ENCODE results near the gene GREM2. TPM values are rescaled to one million over a fixed set of nuclear protein-coding genes. Genes with fewer than 3 reads are reported as not detected.

Gene GREM2
- total and polyA plus RNA-seq, 2 of the 4 experiments (the other 2 are of a cell fraction): 3.0 to 14.2 TPM

DNA sequence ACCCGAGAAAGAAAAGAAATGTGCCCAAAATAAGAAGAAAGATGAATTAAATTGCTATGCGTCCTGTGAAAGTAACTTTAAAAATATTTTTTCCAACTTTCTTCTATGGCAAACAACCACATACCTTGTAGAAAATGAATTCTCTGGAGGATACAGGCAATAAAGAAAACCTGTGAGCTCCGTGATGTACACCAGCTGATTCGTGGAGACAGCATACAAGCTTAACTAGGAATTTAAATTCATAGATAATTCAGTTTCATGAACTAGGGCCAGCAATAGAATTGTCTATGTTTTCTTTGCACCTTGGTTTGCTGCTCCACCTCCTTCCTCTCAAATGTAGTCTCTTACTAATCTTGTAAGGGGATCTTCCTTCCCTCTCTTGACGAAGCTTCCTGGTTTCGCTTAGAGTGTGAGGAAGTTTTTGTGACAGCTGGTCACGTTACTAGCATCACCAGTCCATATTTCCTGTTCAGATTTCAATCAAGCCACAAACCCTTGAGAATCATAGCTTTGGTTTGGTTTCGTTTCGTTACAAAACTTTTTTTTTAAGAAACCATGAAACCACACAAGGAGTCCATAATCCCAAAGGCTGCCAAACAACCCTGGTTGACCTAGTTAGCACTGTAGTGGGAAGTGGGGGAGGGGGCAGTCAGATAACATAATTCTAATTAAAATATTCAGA, 35.8 kb downstream of the GREM2 start:
- Histone ChIP-seq H3K36me3 (ENCODE audit: control insufficient read depth, insufficient read depth, low read length) (no peaks in the 10 kb centered on the region), H3K4me3 (ENCODE audit: insufficient read depth, low read depth, low read length) (peak overlapping the region; percentile 40; the same call in 1 of the 2 replicates), H3K4ac (ENCODE audit: low read depth, low read length) (peak overlapping the region; percentile 2; the same call in 1 of the 2 replicates), H4K91ac (ENCODE audit: insufficient read depth, low read depth, low read length) (peak overlapping the region; percentile 42; the same call in 1 of the 2 replicates), H2AK5ac (ENCODE audit: low read depth, low read length) (no peak overlapping the region), H2BK15ac (ENCODE audit: low read depth, low read length) (peak overlapping the region; percentile 17; the same call in 1 of the 3 replicates), H3K9ac (ENCODE audit: low read depth, low read length) (peak overlapping the region; percentile 4; the same call in 1 of the 2 replicates), H3K27ac (ENCODE audit: insufficient read depth, low read length) (no peak overlapping the region), H3K23ac (ENCODE audit: low read depth, low read length) (no peak overlapping the region), H3K14ac (replicated peaks; ENCODE audit: low read depth, low read length) (peak overlapping the region; percentile 70), H2BK5ac (ENCODE audit: low read depth, low read length, poor library complexity, severe bottlenecking) (peak overlapping the region; percentile 22), H3K79me1 (ENCODE audit: low read depth in 1 of 2, low read length in 2 of 2) (peaks cover 5 to 15% of the 10 kb centered on the region in 2 experiments; a peak in 2 of 4 replicates), H4K20me1 (ENCODE audit: insufficient read depth, low read length) (no peaks in the 10 kb centered on the region), H3K18ac (ENCODE audit: low read depth, low read length) (peak overlapping the region; percentile 30; the same call in 1 of the 2 replicates), H3K4me2 (ENCODE audit: low read depth, low read length) (peak overlapping the region; percentile 78), H3K27me3 (ENCODE audit: control insufficient read depth, insufficient read depth, low read length) (no peaks in the 10 kb centered on the region), H2AFZ (replicated peaks; ENCODE audit: low read length, poor library complexity) (no peak overlapping the region), H3K4me1 (ENCODE audit: control insufficient read depth, insufficient read depth, low read length) (no peaks in the 10 kb centered on the region; the same call in 1 of the 2 replicates), H2BK20ac (ENCODE audit: low read depth, low read length) (peak overlapping the region; percentile 23; the same call in 1 of the 2 replicates), H3K56ac (ENCODE audit: extremely low read depth, insufficient read depth, low read length) (peak overlapping the region; percentile 7; the same call in 1 of the 2 replicates), H4K5ac (ENCODE audit: low read depth, low read length) (peak overlapping the region; percentile 16; the same call in 1 of the 2 replicates), H2AK9ac (replicated peaks; ENCODE audit: low read depth, low read length, poor library complexity) (no peak overlapping the region), H4K8ac (ENCODE audit: low read depth in 2 of 2, low read length in 2 of 2) (peak overlapping the region in 1 of 2 experiments; percentile 87; a peak in 3 of 4 replicates), H3K9me3 (ENCODE audit: control insufficient read depth, insufficient read depth, low read length) (no peaks in the 10 kb centered on the region), H2BK120ac (ENCODE audit: low read depth, low read length) (peak overlapping the region; percentile 26), H3K9me1 (ENCODE audit: insufficient read depth, low read length) (no peaks in the 10 kb centered on the region)
- CTCF ChIA-PET: no interaction called here
- peak; percentile 67; the same call in 1 of the 2 replicates for TF ChIP-seq BHLHE40 (IDR thresholded peaks at IDR 0.05; ENCODE audit: low read depth, low read length)
- TF ChIP-seq ELK1 (IDR thresholded peaks at IDR 0.05; ENCODE audit: borderline replicate concordance, low read depth, low read length): no peak
- no peak for TF ChIP-seq POLR2A (IDR thresholded peaks at IDR 0.05; ENCODE audit: low read depth, low read length)
- TF ChIP-seq, protein P1, sequence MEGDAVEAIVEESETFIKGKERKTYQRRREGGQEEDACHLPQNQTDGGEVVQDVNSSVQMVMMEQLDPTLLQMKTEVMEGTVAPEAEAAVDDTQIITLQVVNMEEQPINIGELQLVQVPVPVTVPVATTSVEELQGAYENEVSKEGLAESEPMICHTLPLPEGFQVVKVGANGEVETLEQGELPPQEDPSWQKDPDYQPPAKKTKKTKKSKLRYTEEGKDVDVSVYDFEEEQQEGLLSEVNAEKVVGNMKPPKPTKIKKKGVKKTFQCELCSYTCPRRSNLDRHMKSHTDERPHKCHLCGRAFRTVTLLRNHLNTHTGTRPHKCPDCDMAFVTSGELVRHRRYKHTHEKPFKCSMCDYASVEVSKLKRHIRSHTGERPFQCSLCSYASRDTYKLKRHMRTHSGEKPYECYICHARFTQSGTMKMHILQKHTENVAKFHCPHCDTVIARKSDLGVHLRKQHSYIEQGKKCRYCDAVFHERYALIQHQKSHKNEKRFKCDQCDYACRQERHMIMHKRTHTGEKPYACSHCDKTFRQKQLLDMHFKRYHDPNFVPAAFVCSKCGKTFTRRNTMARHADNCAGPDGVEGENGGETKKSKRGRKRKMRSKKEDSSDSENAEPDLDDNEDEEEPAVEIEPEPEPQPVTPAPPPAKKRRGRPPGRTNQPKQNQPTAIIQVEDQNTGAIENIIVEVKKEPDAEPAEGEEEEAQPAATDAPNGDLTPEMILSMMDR (conservative IDR thresholded peaks at IDR 0.05; ENCODE audit: low read depth, low read length): no peak
- no TSS peak for BruUV-seq (replicated peaks)
- DNase-seq (peak; percentile 60), ATAC-seq (ENCODE audit: low read depth) (peak; percentile 44)
- POLR2A ChIA-PET (ENCODE audit: unreplicated experiment): interaction anchor here (0.7 kb wide), 1 partner anchor 89 kb away, joined by 3 read pairs; no protein-coding TSS in a partner anchor
- intact Hi-C loops (cut with micrococcal nuclease): no loop called here
- WGBS, 2 experiments (ENCODE audit: extremely low coverage in 2 of 2, insufficient read length in 1 of 2): no CpG with 5 or more reads among the region's 9 CpGs
- dilution Hi-C loops (cut with HindIII; ENCODE audit: low sequenced_read_pairs, unreplicated experiment): no loop called here
- in situ Hi-C loops (cut with MboI; ENCODE audit: low sequenced_read_pairs): no loop called here

Data from IMR-90 (cell line).